A673 (cell line): ENCODE measurements around the gene RYR1.

Experiments used
- EZH2 ChIP-seq: fragments of 200-600 bp; sonication (generic); IDR thresholded peaks from 2 replicates; pipeline ENCODE4 v1.6.1; 2017; ENCODE audit warnings: borderline replicate concordance, low read depth, mild to moderate bottlenecking, mixed read lengths, antibody characterized with exemption, low read length; ENCODE audit not compliant: poor library complexity, severe bottlenecking
- TF ChIP-seq, protein P1 (sequence below): fragments of 300-800, 200-600 bp; sonication (generic); conservative IDR thresholded peaks from 2 replicates; pipeline ENCODE4 v1.5.1; 2017; ENCODE audit warnings: low read depth, mild to moderate bottlenecking, antibody characterized with exemption, low read length, moderate library complexity, mixed read lengths

DNA sequence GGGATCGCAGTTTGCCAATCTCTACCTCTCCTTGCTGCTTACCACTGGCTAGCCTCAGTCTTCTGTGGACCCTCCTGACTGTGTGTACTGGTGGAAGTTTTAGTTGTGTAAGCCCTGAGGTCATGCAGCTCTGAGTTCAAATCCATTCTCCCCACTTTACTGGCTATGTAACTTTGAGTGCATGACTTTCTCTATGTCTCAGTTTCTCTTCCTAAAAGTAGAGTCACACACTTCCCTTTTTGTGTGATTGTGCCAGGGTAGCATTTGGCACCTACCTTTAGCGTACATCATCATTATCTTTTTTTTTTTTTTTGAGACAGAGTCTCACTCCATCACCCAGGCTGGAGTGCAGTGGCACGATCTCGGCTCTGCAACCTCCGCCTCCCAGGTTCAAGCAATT is 113.9 kb downstream of the RYR1 start:
- TF ChIP-seq, protein P1, sequence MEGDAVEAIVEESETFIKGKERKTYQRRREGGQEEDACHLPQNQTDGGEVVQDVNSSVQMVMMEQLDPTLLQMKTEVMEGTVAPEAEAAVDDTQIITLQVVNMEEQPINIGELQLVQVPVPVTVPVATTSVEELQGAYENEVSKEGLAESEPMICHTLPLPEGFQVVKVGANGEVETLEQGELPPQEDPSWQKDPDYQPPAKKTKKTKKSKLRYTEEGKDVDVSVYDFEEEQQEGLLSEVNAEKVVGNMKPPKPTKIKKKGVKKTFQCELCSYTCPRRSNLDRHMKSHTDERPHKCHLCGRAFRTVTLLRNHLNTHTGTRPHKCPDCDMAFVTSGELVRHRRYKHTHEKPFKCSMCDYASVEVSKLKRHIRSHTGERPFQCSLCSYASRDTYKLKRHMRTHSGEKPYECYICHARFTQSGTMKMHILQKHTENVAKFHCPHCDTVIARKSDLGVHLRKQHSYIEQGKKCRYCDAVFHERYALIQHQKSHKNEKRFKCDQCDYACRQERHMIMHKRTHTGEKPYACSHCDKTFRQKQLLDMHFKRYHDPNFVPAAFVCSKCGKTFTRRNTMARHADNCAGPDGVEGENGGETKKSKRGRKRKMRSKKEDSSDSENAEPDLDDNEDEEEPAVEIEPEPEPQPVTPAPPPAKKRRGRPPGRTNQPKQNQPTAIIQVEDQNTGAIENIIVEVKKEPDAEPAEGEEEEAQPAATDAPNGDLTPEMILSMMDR: no peak
- TF ChIP-seq EZH2: no peak
